ENCODE measurements around the gene FBN2.

DNA sequence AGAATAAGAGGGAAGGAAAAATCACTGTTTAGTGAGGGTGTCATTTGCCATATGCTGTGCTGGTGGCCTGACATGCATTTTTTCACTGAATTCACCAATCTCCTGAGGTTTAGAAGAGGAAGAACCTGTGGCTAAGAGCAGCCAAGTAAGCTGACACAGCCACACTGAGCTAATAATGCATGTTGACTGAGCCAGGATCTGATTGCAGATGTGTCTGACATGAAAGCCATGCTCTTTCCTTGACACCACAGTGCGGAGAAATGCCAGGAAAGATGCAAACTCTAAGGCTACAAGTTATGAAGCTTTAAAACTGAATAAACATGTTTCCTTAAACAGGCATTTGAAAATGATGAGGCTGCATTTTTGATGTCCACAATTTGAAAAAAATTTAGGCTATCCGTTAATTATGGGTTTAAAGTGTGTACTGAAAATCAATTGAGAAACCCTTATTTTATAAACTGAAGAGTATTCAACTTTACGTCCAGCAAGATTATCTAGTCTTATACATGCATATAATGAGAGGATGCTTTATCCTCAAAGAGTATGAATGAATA lies 208.6 kb downstream of the FBN2 start:
- TF ChIP-seq, protein P1, sequence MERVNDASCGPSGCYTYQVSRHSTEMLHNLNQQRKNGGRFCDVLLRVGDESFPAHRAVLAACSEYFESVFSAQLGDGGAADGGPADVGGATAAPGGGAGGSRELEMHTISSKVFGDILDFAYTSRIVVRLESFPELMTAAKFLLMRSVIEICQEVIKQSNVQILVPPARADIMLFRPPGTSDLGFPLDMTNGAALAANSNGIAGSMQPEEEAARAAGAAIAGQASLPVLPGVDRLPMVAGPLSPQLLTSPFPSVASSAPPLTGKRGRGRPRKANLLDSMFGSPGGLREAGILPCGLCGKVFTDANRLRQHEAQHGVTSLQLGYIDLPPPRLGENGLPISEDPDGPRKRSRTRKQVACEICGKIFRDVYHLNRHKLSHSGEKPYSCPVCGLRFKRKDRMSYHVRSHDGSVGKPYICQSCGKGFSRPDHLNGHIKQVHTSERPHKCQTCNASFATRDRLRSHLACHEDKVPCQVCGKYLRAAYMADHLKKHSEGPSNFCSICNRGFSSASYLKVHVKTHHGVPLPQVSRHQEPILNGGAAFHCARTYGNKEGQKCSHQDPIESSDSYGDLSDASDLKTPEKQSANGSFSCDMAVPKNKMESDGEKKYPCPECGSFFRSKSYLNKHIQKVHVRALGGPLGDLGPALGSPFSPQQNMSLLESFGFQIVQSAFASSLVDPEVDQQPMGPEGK (CRISPR knock-in tag; IDR thresholded peaks at IDR 0.05; ENCODE audit: borderline replicate concordance), result no peak
- no peak for TF ChIP-seq ARNTL (CRISPR knock-in tag; IDR thresholded peaks at IDR 0.05; ENCODE audit: borderline replicate concordance, low read depth)

Data from SK-N-SH treated with all-trans-retinoic acid at 6 μM for 48 hours (cell line).